ENCODE data around the gene SRMS. TPM values are rescaled to one million over a fixed set of nuclear protein-coding genes. Genes with fewer than 3 reads are reported as not detected.

The SRMS gene
- total RNA-seq, 1 donor from 2014 or later: not detected

Other genes starting within 250 kb of the SRMS start
- 2.3 TPM for gene CHRNA4, start 186.4 kb downstream of the SRMS start, total RNA-seq
- gene KCNQ2, start 75.1 kb downstream of the SRMS start, total RNA-seq: 1.8 TPM
- gene EEF1A2, start 48.7 kb downstream of the SRMS start, total RNA-seq: 1,274 TPM
- 261 TPM for gene PPDPF, start 27.0 kb downstream of the SRMS start, total RNA-seq
- gene PTK6, start 10.4 kb downstream of the SRMS start, total RNA-seq: 0.11 TPM
- gene FNDC11, start 6.4 kb upstream of the SRMS start, total RNA-seq: 0.16 TPM
- 12.8 TPM for gene HELZ2, start 26.5 kb upstream of the SRMS start, total RNA-seq
- 6.1 TPM for gene GMEB2, start 79.4 kb upstream of the SRMS start, total RNA-seq
- 7.1 TPM for gene STMN3, start 105.7 kb upstream of the SRMS start, total RNA-seq
- gene RTEL1, start 110.6 kb upstream of the SRMS start, total RNA-seq: 9.0 TPM
- gene TNFRSF6B, start 148.9 kb upstream of the SRMS start, total RNA-seq: 1.0 TPM
- 34.2 TPM for gene ARFRP1, start 160.2 kb upstream of the SRMS start, total RNA-seq
- 15.1 TPM for gene ZGPAT, start 160.3 kb upstream of the SRMS start, total RNA-seq
- gene LIME1, start 188.9 kb upstream of the SRMS start, total RNA-seq: 1.6 TPM
- gene SLC2A4RG, start 192.0 kb upstream of the SRMS start, total RNA-seq: 97.4 TPM